Sigmoid colon (tissue), 7 donors: ENCODE measurements around the gene PMVK. TPM values are rescaled to one million over a fixed set of nuclear protein-coding genes. Genes with fewer than 3 reads are reported as not detected.
A peak's percentile ranks its signal among the peaks of the same experiment; 100 is the strongest.

Source experiments
- DNase-seq: peaks from one replicate; pipeline ENCODE4 v3.0.0-alpha.2; 2019
- H3K27ac ChIP-seq, 4 donors: fragments of 200-600 bp; sonication (generic); one replicate each; pipeline ENCODE4 v1.5.1; 2016 to 2019; ENCODE audit warnings: mild to moderate bottlenecking in 1 of 4
- H3K27me3 ChIP-seq, 3 donors: fragments of 200-600 bp; sonication (generic); one replicate each; pipeline ENCODE4 v1.5.1; 2019; ENCODE audit warnings: mild to moderate bottlenecking in 1 of 3
- H3K36me3 ChIP-seq, 4 donors: fragments of 200-600 bp; sonication (generic); one replicate each; pipeline ENCODE4 v1.5.1; 2016 to 2019
- H3K4me1 ChIP-seq, 4 donors: fragments of 200-600 bp; sonication (generic); one replicate each; pipeline ENCODE4 v1.5.1; 2017 to 2019
- H3K4me3 ChIP-seq, 4 donors: fragments of 200-600 bp; sonication (generic); one replicate each; pipeline ENCODE4 v1.5.1; 2017 to 2019; ENCODE audit warnings: mild to moderate bottlenecking in 2 of 4, moderate library complexity in 1 of 4
- H3K9me3 ChIP-seq, 4 donors: fragments of 200-600 bp in 3 of 4; sonication (generic) in 3 of 4; one replicate each; pipeline versions ENCODE4 v1.5.1 to v1.6.1; 2013 to 2019
- EP300 ChIP-seq, 4 donors: sonication (generic); formaldehyde crosslinking; IDR thresholded peaks; one replicate each; pipeline ENCODE4 v1.6.1; 2017; ENCODE audit warnings: antibody characterized with exemption in 4 of 4
- POLR2A ChIP-seq, 2 donors: fragments of 450-650 bp; IDR thresholded peaks; one replicate each; pipeline ENCODE4 v1.6.1; 2016; ENCODE audit warnings: antibody characterized with exemption in 2 of 2, mild to moderate bottlenecking in 2 of 2, moderate library complexity in 2 of 2
- POLR2AphosphoS5 ChIP-seq, 4 donors: sonication (generic); formaldehyde crosslinking; IDR thresholded peaks; one replicate each; pipeline ENCODE4 v1.6.1; 2017; ENCODE audit warnings: antibody characterized with exemption in 4 of 4
- WGBS, 2 donors: extraction: QIAGEN DNeasy Blood & Tissue Kit; methylation state at CpG; one replicate each; pipeline ENCODE4 v1.1.7; 2013; 5-methylcytosine and 5-hydroxymethylcytosine counted together
- intact Hi-C: fragments of 100-400 bp; cut with DNase I; formaldehyde crosslinking; loops from one replicate; pipeline ENCODE4 v1.15.1; 2023
- polyA plus RNA-seq, 3 donors: library from polyadenylated mRNA; stranded (reverse); fragments of 200-250 nt; gene quantifications; one replicate each; pipeline ENCODE4 v1.2.3, GENCODE V29; 2013
- total RNA-seq, 4 donors: library from RNA; depleted of rRNA; stranded (reverse); fragments of >200 nt; gene quantifications; one replicate each; pipeline ENCODE4 v1.1.0, GENCODE V29; 2016
- TF ChIP-seq, protein P1 (sequence below), 4 experiments: fragments of 450-650 bp in 3 of 4; fragments of 200-600 bp in 1 of 4; IDR thresholded peaks; one replicate each; pipeline ENCODE4 v1.5.1; 2016 to 2019; ENCODE audit warnings: antibody characterized with exemption in 4 of 4, mild to moderate bottlenecking in 3 of 4, moderate library complexity in 2 of 4
- donor health status: healthy with polysubstance abuse.
- donor health status: Bipolar disorder and iron deficiency.
- donor health status: healthy.

The PMVK gene
- total and polyA plus RNA-seq, 7 donors: 11.1 to 54.1 (median 19.6) TPM

DNA sequence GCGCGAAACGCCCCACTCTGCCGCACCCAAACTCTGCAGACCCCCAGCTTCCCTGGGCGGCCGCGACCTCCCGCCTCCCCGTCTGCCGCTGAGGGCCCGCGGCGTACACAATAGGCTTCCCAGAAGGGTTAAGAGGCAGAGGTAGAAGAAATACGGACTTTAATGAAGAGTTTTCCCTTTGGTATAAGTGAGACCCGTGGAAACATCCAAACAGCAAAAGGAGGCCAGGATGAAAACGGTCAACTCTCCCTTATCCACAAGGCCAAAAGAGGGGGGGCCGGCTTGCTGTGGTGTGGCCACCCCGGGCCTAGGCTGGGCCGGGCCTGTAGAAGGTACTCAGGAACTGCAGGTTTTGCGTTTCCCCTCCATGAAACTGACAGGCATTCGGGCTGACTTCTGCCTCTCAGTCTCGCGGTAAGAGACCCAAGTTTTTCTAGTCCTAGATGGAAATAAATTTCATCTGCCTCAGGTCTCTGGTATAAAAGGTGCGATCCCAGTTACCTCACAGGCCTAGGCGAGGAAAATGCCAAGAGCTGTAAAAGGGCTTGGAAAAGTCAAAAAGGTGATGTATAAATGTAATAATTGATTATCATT, 25.7 kb upstream of the PMVK start:
- H3K36me3 ChIP-seq: peaks cover 23 to 62% (median 48%) of the 10 kb centered on the region in 4 donors

DNA sequence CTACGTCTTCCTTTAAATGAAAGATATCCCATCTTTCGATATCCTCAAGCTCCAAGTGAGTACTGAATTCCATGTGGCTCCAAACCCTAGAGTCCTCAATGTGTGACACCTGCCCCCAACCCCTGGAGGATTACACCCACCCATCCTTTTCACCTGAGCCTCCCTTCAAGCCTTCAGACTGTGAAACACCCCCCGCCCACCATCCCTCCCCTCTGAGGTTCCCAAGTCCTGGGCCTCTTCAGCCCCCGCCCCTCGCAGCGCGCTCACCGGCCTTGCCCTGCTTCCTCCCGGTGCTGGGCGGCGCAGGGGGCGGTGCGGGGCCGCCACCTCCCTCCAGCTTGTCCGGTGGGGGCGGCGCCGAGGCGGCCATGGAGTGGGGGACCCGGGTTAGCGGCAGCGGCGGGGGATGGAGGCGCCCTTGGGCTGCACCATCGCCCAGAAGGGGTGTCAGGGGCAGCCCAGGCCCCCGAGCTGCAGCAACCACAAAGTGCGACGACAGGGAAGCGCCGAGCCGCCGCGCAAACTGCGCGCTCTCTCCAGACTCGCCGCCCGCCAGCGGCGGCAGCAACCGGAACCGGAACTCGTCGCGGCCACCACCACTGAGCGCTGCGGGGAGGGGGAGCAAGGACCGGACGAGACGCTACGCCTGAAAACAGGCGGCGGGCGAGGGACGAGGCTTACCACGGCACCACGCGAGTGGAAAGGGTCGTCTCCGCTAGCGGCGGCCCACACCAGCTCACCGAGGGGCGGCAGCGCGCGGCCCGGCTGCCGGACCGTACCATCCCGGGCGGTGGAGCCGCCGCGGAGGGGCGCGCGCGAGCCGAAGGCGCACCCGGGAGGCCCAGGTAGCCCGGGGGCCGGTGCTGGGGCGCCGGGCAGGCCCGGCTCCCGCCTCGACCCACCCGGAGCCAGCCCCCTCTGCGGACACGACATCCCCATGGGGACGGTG, 25.0 kb upstream of the PMVK start, which contains the start of gene PYGO2:
TSS of gene PYGO2 (minus strand) at position 576 of the 949 bp plus-strand sequence. CDS start at position 370, 206 bp downstream.
- 0 to 1% methylated on average over 93 of the region's 93 CpGs for WGBS, 2 donors
- no peaks in the 10 kb centered on the region for H3K27me3 ChIP-seq
- peak; percentile 83 to 96 (median 90) for TF ChIP-seq POLR2AphosphoS5 (IDR thresholded peaks at IDR 0.05)
- peak; percentile 59 to 87 for TF ChIP-seq POLR2A (IDR thresholded peaks at IDR 0.05)
- TF ChIP-seq, protein P1, sequence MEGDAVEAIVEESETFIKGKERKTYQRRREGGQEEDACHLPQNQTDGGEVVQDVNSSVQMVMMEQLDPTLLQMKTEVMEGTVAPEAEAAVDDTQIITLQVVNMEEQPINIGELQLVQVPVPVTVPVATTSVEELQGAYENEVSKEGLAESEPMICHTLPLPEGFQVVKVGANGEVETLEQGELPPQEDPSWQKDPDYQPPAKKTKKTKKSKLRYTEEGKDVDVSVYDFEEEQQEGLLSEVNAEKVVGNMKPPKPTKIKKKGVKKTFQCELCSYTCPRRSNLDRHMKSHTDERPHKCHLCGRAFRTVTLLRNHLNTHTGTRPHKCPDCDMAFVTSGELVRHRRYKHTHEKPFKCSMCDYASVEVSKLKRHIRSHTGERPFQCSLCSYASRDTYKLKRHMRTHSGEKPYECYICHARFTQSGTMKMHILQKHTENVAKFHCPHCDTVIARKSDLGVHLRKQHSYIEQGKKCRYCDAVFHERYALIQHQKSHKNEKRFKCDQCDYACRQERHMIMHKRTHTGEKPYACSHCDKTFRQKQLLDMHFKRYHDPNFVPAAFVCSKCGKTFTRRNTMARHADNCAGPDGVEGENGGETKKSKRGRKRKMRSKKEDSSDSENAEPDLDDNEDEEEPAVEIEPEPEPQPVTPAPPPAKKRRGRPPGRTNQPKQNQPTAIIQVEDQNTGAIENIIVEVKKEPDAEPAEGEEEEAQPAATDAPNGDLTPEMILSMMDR (IDR thresholded peaks at IDR 0.05): peak in 2 of 4 experiments; percentile 42 to 60
- TF ChIP-seq EP300 (IDR thresholded peaks at IDR 0.05): no peak
- H3K27ac ChIP-seq: peak within 1 kb of the TSS; percentile 94 to 99 (median 96)
- intact Hi-C loops: loop anchor here (1.0 to 5.0 kb wide), 2 partner anchors 36 to 56 kb away; no protein-coding TSS in a partner anchor
- H3K4me1 ChIP-seq: peaks cover 0 to 45% (median 39%) of the 10 kb centered on the region in 4 donors
- no peaks in the 10 kb centered on the region for H3K9me3 ChIP-seq
- H3K36me3 ChIP-seq: peaks cover 21 to 54% (median 41%) of the 10 kb centered on the region in 4 donors
- peak within 1 kb of the TSS; percentile 69 to 98 (median 92) for H3K4me3 ChIP-seq
- DNase-seq: peak; percentile 88

More for the DNA sequence above, 25.7 kb upstream of the PMVK start:
- Histone ChIP-seq H3K4me1 (peaks cover 0 to 38% (median 32%) of the 10 kb centered on the region in 4 donors), H3K9me3 (no peaks in the 10 kb centered on the region), H3K27ac (peak overlapping the region; percentile 94 to 99 (median 96)), H3K4me3 (peak overlapping the region; percentile 69 to 98 (median 92)), H3K27me3 (no peaks in the 10 kb centered on the region)
- TF ChIP-seq EP300 (IDR thresholded peaks at IDR 0.05) (no peak), POLR2A (IDR thresholded peaks at IDR 0.05) (no peak), POLR2AphosphoS5 (IDR thresholded peaks at IDR 0.05) (no peak)
- TF ChIP-seq, protein P1 (IDR thresholded peaks at IDR 0.05): no peak
- DNase-seq: no peak
- intact Hi-C loops: loop anchor here (5.0 kb wide), 1 partner anchor 35 kb away; no protein-coding TSS in a partner anchor
- WGBS, 2 donors: 2 to 3% methylated on average over 25 of the region's 25 CpGs

DNA sequence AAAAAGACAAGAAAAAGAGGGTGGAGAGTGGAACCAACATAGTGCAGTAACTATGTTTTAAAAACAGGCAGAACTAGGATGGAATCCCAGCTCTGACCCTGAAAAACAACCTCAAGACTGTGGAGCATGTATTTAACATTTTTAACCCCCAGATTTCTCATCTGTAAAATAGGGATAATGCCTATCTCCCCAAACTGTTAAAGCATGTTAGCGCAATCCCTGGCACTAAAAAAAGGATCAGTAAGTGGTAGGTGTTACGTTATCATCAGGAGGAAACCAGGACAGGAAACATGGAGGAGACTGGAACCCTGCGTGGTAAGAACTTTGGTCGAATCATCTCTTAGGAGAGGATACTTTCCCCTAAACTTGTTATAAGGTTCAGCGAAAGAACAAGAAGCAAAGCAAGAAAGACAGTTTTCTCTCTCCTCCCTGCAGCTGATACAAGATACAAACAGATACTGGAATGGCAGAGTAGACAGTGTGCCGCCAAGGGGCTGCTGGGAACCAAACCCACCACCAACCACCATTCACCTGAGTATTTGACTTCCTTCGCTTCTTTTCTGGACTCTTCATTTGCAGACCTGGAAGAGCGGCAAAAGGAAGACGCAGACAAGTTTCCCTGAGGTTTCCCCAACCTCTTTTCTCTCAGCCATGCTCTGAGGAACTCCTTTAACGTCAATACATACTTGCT, 24.1 kb upstream of the PMVK start:
- Histone ChIP-seq H3K27ac (peak overlapping the region; percentile 94 to 99 (median 96)), H3K27me3 (no peaks in the 10 kb centered on the region), H3K36me3 (peaks cover 21 to 45% (median 34%) of the 10 kb centered on the region in 4 donors), H3K4me3 (peak overlapping the region; percentile 69 to 98 (median 92)), H3K4me1 (peaks cover 0 to 49% (median 43%) of the 10 kb centered on the region in 4 donors), H3K9me3 (no peaks in the 10 kb centered on the region)
- WGBS, 2 donors: 25 to 28% methylated on average over 10 of the region's 10 CpGs
- TF ChIP-seq POLR2A (IDR thresholded peaks at IDR 0.05): no peak
- no peak for TF ChIP-seq POLR2AphosphoS5 (IDR thresholded peaks at IDR 0.05)
- TF ChIP-seq, protein P1 (IDR thresholded peaks at IDR 0.05): no peak
- TF ChIP-seq EP300 (IDR thresholded peaks at IDR 0.05): no peak
- no peak for DNase-seq
- intact Hi-C loops: loop anchor here (1.0 to 5.0 kb wide), 2 partner anchors 37 to 57 kb away; no protein-coding TSS in a partner anchor

DNA sequence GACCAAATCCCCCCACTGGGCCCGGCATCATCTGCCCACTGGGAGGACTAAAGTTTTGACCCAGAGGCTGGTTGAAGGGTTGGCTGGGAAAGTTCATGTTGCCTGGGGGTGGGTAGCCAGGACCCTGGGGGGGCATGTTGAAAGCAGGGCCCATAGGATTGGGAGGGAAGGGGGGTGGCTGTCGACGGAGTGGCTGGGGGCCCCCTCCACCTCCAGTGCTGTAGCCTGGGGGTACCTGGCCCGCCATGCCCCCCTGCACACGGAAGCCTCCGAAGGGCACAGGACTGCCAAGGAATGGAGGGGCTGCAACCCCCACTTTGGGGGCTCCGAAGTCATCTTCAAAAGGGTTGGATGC, 22.9 kb upstream of the PMVK start:
- Histone ChIP-seq H3K4me1 (peaks cover 0 to 61% (median 55%) of the 10 kb centered on the region in 4 donors), H3K27ac (peak overlapping the region in 1 of 4 donors; percentile 11), H3K36me3 (peaks cover 16 to 34% (median 25%) of the 10 kb centered on the region in 4 donors), H3K27me3 (no peaks in the 10 kb centered on the region), H3K9me3 (no peaks in the 10 kb centered on the region), H3K4me3 (no peak overlapping the region)
- WGBS, 2 donors: 94 to 96% methylated on average over 7 of the region's 7 CpGs
- DNase-seq: no peak
- TF ChIP-seq EP300 (IDR thresholded peaks at IDR 0.05) (no peak), POLR2AphosphoS5 (IDR thresholded peaks at IDR 0.05) (no peak)
- TF ChIP-seq, protein P1 (IDR thresholded peaks at IDR 0.05): no peak
- intact Hi-C loops: no loop called here
